Muscle layer of colon (tissue), 2 donors: Measurements from ENCODE around the gene CAPZB.

Source experiments
- H3K27ac ChIP-seq: one replicate; pipeline ENCODE4 v1.7.0; 2013; ENCODE audit warnings: low read depth, mild to moderate bottlenecking, low read length, moderate library complexity
- H3K27me3 ChIP-seq, 2 donors: one replicate each; pipeline ENCODE4 v1.7.0; 2013; ENCODE audit warnings: low read length in 2 of 2, mild to moderate bottlenecking in 2 of 2; ENCODE audit not compliant: insufficient read depth in 2 of 2, control insufficient read depth in 1 of 2
- H3K36me3 ChIP-seq: one replicate; pipeline ENCODE4 v1.7.0; 2013; ENCODE audit warnings: mild to moderate bottlenecking, low read length; ENCODE audit not compliant: insufficient read depth
- H3K4me1 ChIP-seq: one replicate; pipeline ENCODE4 v1.7.0; 2013; ENCODE audit warnings: mild to moderate bottlenecking, low read length; ENCODE audit not compliant: insufficient read depth
- H3K4me3 ChIP-seq, 2 donors: one replicate each; pipeline ENCODE4 v1.7.0; 2013; ENCODE audit warnings: low read length in 2 of 2, low read depth in 1 of 2, mild to moderate bottlenecking in 1 of 2, moderate library complexity in 1 of 2
- H3K9ac ChIP-seq: one replicate; pipeline ENCODE4 v1.7.0; 2013; ENCODE audit warnings: low read length
- H3K9me3 ChIP-seq: one replicate; pipeline ENCODE4 v1.7.0; 2013; ENCODE audit warnings: mild to moderate bottlenecking, low read length
- donor health status: abdominal sarcoma.
- donor health status: Adenocarcinoma of cecum.

CAPZB gene

DNA sequence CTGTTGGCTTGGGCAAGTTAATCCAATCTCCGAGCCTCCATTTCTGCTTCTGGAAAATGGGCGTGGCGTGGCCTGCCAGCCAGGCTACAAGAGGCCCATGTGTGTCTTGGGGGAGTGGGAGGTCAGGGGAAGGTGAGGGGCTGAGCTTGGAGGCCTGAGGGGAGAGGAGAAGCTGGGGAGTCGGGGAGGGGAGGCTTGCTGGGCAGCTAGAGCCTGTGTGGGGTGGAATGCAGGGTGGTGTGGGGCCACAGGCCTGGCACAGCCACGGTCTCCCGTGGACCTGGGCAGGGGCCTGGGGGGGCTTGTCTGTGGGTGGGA, 158.6 kb downstream of the CAPZB start:
- no peaks in the 10 kb centered on the region for H3K9me3 ChIP-seq
- no peak overlapping the region for H3K4me3 ChIP-seq
- no peak overlapping the region for H3K27ac ChIP-seq
- H3K4me1 ChIP-seq: no peaks in the 10 kb centered on the region
- no peak overlapping the region for H3K9ac ChIP-seq
- peaks cover 60% of the 10 kb centered on the region for H3K36me3 ChIP-seq
- no peaks in the 10 kb centered on the region for H3K27me3 ChIP-seq

GRCh38 chr1:19325958-19326747, 159.2 kb downstream of the CAPZB start:
- no peaks in the 10 kb centered on the region for H3K4me1 ChIP-seq
- no peaks in the 10 kb centered on the region for H3K27me3 ChIP-seq
- H3K36me3 ChIP-seq: peaks cover 59% of the 10 kb centered on the region
- H3K4me3 ChIP-seq: no peak overlapping the region
- H3K27ac ChIP-seq: no peak overlapping the region
- no peak overlapping the region for H3K9ac ChIP-seq
- no peaks in the 10 kb centered on the region for H3K9me3 ChIP-seq

DNA sequence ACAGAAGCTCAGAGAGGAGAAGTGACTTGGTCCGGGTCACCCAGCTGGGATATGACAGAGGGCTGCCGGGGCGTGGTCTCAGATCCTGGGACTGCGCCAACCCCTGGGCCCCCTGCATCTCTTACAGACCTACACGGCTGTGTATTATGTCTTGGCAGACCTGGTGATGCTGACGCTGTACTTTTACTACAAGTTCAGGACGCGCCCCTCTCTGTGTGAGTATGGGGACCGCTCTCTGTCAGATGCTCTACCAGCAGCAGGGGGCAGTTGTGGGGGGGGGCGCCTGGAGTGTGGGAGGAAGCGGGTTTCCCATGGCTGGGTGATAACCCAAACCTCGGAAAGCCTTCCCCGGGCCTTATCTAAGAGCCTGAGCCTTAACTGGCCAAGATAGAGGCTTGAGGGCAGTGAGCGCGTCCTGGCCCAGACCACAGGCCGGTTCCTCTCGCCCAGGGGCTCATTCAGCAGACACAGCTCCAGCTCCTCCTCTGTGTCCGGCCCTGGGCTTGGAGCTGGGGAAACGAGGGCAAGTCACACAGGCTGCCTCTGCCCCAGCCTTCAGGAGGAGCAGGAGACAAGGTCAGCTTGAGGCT, 159.9 kb downstream of the CAPZB start:
- Histone ChIP-seq H3K27me3 (no peaks in the 10 kb centered on the region), H3K36me3 (peaks cover 59% of the 10 kb centered on the region), H3K4me3 (no peak overlapping the region), H3K9me3 (no peaks in the 10 kb centered on the region), H3K27ac (no peak overlapping the region), H3K9ac (no peak overlapping the region), H3K4me1 (no peaks in the 10 kb centered on the region)

DNA sequence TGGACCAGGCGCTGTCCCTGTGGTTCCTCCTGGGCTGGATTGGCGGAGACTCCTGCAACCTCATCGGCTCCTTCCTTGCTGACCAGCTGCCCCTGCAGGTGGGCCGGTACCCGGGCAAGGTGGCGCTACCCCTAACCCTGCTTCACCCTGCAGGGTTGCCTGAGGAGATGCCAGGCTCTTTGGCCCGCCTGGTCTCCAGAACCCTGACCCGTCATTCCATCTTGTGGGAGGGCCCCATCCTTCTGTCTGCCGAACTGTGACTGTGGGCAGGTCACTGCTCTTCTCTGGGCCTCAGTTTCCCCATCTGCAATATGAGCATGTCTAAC, 160.7 kb downstream of the CAPZB start:
- H3K4me1 ChIP-seq: no peaks in the 10 kb centered on the region
- H3K27ac ChIP-seq: no peak overlapping the region
- H3K27me3 ChIP-seq: no peaks in the 10 kb centered on the region
- no peaks in the 10 kb centered on the region for H3K9me3 ChIP-seq
- no peak overlapping the region for H3K9ac ChIP-seq
- no peak overlapping the region for H3K4me3 ChIP-seq
- H3K36me3 ChIP-seq: peaks cover 54% of the 10 kb centered on the region

DNA sequence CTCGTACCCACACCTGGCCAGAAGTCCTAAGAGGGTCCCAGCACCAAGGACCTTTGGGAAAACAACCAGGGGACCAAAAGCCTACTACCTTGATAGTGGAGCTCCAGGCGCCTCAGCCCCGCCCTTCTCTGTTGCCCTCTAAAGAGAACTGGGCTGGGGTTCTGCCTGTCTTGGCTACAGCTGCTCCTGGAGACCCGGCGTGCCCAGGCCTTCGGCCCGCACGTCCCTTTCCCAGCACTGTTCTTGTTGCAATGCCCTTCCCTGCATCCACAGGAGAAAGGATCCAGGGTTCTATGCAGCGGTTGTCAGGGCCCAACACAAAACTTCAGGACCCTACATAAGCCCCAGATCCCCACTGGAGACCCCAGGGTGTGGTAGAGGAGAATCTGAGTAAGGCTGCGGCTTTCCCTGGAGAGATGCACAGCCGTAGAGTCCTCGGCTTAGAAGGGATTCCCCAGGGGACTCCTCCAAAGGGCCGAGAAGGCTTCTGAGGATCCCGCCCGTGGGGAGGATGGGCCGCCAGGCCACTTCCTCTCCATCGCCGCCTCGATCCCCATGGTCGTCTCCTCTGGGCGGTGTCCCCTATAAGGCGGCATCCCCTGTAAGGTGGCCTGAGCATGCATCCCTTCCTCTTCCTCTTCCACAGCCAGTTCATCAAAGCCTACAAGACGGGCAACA, 161.2 kb downstream of the CAPZB start:
- Histone ChIP-seq H3K36me3 (peaks cover 49% of the 10 kb centered on the region), H3K9ac (no peak overlapping the region), H3K4me1 (no peaks in the 10 kb centered on the region), H3K27ac (no peak overlapping the region), H3K4me3 (no peak overlapping the region), H3K9me3 (no peaks in the 10 kb centered on the region), H3K27me3 (no peaks in the 10 kb centered on the region)

DNA sequence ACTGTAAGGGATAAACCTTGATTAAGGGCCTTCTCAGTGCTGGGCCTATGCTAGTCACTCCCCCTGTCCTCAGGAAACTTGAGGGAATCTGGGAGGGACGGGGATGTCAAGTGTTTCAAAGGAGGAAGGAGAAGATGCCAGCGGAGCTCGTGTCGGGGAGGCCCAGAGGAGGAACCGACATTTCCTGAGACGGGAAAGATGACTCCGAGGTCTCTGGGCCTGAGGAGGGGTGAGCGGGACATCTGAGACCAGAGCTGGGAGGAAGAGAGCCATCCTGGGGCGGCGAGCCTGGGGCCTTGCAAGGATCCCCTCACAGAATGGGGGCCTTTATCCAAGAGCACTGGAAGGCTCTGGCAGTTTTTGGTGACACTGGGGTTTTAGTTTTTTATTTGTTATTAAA, 162.9 kb downstream of the CAPZB start:
- peaks cover 45% of the 10 kb centered on the region for H3K36me3 ChIP-seq
- no peaks in the 10 kb centered on the region for H3K9me3 ChIP-seq
- H3K4me3 ChIP-seq: no peak overlapping the region
- H3K27me3 ChIP-seq: no peaks in the 10 kb centered on the region
- H3K4me1 ChIP-seq: no peaks in the 10 kb centered on the region
- H3K27ac ChIP-seq: no peak overlapping the region
- H3K9ac ChIP-seq: no peak overlapping the region

GRCh38 chr1:19321071-19321470, 164.3 kb downstream of the CAPZB start:
- no peak overlapping the region for H3K27ac ChIP-seq
- H3K36me3 ChIP-seq: peaks cover 37% of the 10 kb centered on the region
- H3K27me3 ChIP-seq: no peaks in the 10 kb centered on the region
- H3K4me3 ChIP-seq: no peak overlapping the region
- H3K9ac ChIP-seq: no peak overlapping the region
- H3K4me1 ChIP-seq: no peaks in the 10 kb centered on the region
- no peaks in the 10 kb centered on the region for H3K9me3 ChIP-seq

- no peak overlapping the region for H3K27ac ChIP-seq
- no peak overlapping the region for H3K9ac ChIP-seq
- H3K27me3 ChIP-seq: no peaks in the 10 kb centered on the region
- H3K4me3 ChIP-seq: no peak overlapping the region
- H3K4me1 ChIP-seq: no peaks in the 10 kb centered on the region
- H3K36me3 ChIP-seq: peaks cover 24% of the 10 kb centered on the region
- no peaks in the 10 kb centered on the region for H3K9me3 ChIP-seq
These were observed 166.1 kb downstream of the CAPZB start for GRCh38 chr1:19319196-19319595.

GRCh38 chr1:19317126-19317910, 168.0 kb downstream of the CAPZB start:
- H3K4me3 ChIP-seq: no peak overlapping the region
- peaks cover 15% of the 10 kb centered on the region for H3K36me3 ChIP-seq
- H3K4me1 ChIP-seq: peaks cover 13% of the 10 kb centered on the region
- no peaks in the 10 kb centered on the region for H3K9me3 ChIP-seq
- H3K27ac ChIP-seq: no peak overlapping the region
- H3K27me3 ChIP-seq: no peaks in the 10 kb centered on the region
- H3K9ac ChIP-seq: no peak overlapping the region

DNA sequence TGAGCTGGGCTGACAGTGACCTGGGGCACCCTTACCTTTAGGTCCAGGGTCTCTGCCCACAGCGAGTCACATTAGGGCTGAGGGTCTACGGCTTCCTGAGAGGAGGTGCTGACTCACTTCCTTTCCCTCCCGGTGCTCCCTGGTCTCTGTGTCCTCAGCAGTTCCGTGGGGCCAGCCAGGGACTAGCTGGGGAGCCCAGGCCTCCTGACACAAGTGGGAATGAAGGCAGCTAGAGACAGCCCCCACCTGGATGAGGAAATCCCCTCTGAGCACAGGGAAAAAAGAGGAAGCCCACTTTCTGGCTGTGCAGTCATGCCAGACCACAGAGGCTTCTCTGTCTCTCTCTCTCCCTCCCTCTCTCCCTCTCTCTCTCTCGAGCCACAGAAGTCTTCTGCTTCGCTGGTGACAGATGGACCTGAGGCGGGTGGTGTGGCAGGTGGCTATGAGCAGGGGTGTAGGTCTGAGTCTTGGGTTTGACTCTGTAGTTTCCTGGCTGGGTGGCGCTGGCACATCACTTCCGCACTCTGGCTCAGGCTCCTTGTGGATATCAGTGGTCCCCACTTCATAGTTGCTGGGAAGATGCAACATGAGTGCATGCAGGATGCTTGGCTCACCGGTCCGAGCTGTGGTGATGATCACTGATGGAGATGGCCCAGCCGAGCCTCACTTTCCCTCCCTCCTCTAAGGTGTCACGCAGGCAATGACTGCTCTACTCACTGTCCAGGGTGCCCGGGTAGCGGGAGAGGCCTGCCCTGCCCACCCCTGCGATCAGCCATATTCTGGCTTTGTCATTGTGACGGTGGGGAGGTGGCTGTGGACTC, 169.8 kb downstream of the CAPZB start:
- Histone ChIP-seq H3K9me3 (no peaks in the 10 kb centered on the region), H3K4me1 (peaks cover 22% of the 10 kb centered on the region), H3K27me3 (no peaks in the 10 kb centered on the region), H3K9ac (no peak overlapping the region), H3K4me3 (no peak overlapping the region), H3K36me3 (peaks cover 15% of the 10 kb centered on the region), H3K27ac (no peak overlapping the region)
